Muscle of leg (tissue), 11 donors: Measurements from ENCODE around the gene C1QL4. TPM values are rescaled to one million over a fixed set of nuclear protein-coding genes. Genes with fewer than 3 reads are reported as not detected.
"Not testable (repeated sequence)": the region's sequence is repeated elsewhere in the genome, so short reads cannot be mapped to it uniquely, and the experiment has no call there.

Source experiments
- DNase-seq: peaks from one replicate; pipeline ENCODE4 v3.0.0; 2013
- H3K27ac ChIP-seq: one replicate; pipeline ENCODE4 v1.5.1; 2013; ENCODE audit warnings: mild to moderate bottlenecking, low read length, control low read depth
- H3K27me3 ChIP-seq: one replicate; pipeline ENCODE4 v1.6.1; 2013; ENCODE audit warnings: low read length; ENCODE audit not compliant: control insufficient read depth, insufficient read depth
- H3K36me3 ChIP-seq: one replicate; pipeline ENCODE4 v1.6.1; 2013; ENCODE audit warnings: low read length; ENCODE audit not compliant: control insufficient read depth, insufficient read depth
- H3K4me1 ChIP-seq: one replicate; pipeline ENCODE4 v1.6.1; 2013; ENCODE audit warnings: low read length; ENCODE audit not compliant: control insufficient read depth, insufficient read depth
- H3K4me3 ChIP-seq: one replicate; pipeline ENCODE4 v1.5.1; 2013; ENCODE audit warnings: low read length, control low read depth
- H3K9me3 ChIP-seq: replicated peaks from 2 replicates; pipeline ENCODE4 v1.6.1; 2013; ENCODE audit warnings: low read depth, low read length; ENCODE audit not compliant: control insufficient read depth
- WGBS: methylation state at CpG from one replicate; pipeline ENCODE4 v1.1.5; 2013; ENCODE audit warnings: missing lambda C conversion rate; ENCODE audit not compliant: insufficient coverage; 5-methylcytosine and 5-hydroxymethylcytosine counted together
- polyA plus RNA-seq, 8 donors: library from polyadenylated mRNA; unstranded; fragments of 120-200 nt; gene quantifications; one replicate each; pipeline versions ENCODE4 v1.2.1 to v1.2.3, GENCODE V29; 2013; ENCODE audit warnings: inconsistent platforms in 1 of 8, low replicate concordance in 1 of 8; ENCODE audit not compliant: insufficient read length in 8 of 8, insufficient read depth in 1 of 8
- total RNA-seq: library from RNA; stranded (reverse); fragments of 120-200 nt; gene quantifications from one replicate; pipeline ENCODE4 v1.2.4, GENCODE V29; 2013

Gene C1QL4
- total and polyA plus RNA-seq, 9 donors = 0.05 to 0.27 (median 0.12) TPM; not detected in 2

DNA sequence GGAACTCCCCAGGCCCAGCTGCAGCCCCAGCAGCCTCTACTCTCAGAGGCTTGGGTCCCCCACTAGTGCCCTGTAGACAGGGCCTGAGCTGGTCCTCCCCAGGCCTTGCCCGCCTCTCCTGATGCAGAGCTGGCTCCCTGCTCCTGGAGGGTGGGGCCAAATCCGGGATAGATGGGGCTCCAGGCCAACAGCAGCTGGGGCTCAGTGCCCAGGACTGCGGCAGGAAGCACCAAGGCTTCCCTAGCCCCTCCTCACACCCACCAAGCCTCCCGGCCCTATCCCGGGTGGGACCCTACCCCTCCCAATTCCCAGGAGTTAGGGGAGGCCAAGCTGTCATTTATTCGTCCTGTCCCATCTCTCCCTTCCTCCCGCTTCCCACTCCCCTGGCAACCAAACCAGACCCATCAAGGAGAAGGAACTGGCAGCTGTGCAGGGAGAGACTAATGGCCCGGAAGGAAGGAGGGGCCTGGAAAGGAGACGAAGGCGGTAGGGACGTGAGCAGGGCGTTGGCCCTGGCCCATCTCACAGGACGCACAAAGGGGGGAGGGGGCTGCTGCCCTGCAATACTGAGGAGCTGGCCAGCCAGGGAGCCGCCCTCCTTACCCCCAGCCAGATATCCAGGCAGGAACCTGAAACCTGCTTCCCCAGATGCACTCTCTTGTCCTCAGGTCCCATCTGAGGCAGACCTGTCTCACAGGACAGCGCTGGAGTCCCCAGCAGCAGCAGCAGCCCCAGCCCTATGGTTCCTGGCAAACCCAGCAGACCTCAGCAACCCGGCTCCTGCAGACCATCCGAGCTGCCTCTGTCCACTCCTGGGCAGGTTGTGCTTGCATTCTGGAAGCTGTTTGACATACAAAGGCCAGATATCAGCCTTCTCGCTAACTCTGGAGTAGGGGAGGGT lies 43.7 kb downstream of the C1QL4 start:
- Histone ChIP-seq H3K4me1 (peaks cover 44% of the 10 kb centered on the region), H3K27me3 (peaks cover 53% of the 10 kb centered on the region), H3K9me3 (no peaks in the 10 kb centered on the region), H3K4me3 (peak overlapping the region; percentile 5), H3K36me3 (no peaks in the 10 kb centered on the region), H3K27ac (peak overlapping the region; percentile 35)
- WGBS = 10% methylated on average over 11 of the region's 18 CpGs
- DNase-seq = peak; percentile 72

DNA sequence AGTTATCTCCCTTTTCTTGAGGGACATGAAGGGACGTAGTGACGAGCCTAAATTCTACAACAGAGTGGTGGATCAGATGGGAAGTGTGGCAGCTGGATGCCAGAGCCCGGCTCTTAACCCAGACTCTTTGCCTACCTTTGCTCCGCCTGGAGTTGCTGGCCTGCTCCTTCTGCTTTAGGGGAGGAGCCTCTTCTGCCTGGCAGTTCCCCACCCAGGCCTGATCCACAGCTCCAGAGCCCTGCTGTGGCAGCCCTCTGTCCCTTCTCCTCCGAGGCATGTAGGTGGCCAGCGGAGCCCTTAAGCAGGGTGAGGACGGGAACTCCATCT lies 44.3 kb downstream of the C1QL4 start:
- Histone ChIP-seq H3K4me3 (peak overlapping the region; percentile 5), H3K9me3 (no peaks in the 10 kb centered on the region), H3K4me1 (peaks cover 42% of the 10 kb centered on the region), H3K36me3 (no peaks in the 10 kb centered on the region), H3K27ac (peak overlapping the region; percentile 35), H3K27me3 (peaks cover 51% of the 10 kb centered on the region)
- no peak for DNase-seq
- WGBS = 36% methylated on average over 4 of the region's 7 CpGs

DNA sequence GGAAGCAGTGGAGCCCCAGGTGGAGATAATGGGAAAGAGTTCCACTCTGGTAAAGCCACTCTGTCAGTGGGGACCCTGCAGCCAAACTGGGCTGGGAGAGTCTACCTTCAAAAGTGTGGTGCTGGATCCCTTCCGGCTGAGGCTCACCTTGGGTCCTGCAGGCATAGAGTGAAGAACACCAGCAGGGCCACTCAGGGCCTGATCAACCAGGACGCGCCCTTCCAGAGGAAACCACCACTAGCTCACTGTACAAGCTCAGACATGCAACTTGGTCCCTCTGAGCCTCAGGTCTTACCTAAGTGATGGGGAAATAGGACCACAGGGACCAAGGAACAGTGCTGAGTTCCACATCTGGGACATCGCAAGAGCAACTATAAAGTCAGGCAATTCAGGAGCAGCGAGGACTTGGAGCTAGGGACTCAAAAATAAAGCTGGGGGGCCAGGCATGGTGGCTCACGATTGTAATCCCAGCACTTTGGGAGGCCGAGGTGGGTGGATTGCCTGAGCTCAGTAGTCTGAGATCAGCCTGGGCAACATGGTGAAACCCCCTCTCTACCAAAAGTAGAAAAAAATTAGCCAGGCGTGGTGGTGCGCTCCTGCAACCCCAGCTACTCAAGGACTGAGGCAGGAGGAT lies 47.9 kb downstream of the C1QL4 start:
- DNase-seq = no peak
- Histone ChIP-seq H3K36me3 (no peaks in the 10 kb centered on the region), H3K27ac (no peak overlapping the region), H3K27me3 (peaks cover 17% of the 10 kb centered on the region), H3K9me3 (no peaks in the 10 kb centered on the region), H3K4me3 (no peak overlapping the region), H3K4me1 (peaks cover 15% of the 10 kb centered on the region)
- 75% methylated on average over 5 of the region's 9 CpGs for WGBS

DNA sequence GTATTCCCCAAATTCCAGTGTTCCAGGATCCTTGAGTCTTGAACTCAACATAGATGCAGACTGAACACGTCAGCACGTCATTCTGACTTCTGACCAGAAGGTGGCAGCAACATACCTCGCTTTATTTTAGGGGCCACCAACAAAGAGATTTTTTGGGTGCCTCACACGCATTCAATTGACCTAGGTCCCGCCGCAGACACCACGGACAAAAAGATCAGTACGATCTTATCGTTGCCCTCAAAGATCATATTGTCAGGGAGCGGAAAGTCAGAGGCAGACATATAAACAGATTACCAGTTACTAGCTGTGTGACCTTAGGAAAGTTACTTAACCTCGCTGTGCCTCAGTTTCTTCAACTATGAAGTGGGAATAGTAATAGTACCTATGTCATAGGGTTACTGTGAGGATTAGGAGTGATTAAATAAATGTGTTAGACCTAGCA lies 48.6 kb downstream of the C1QL4 start:
- Histone ChIP-seq H3K27me3 (peaks cover 13% of the 10 kb centered on the region), H3K27ac (no peak overlapping the region), H3K36me3 (no peaks in the 10 kb centered on the region), H3K9me3 (no peaks in the 10 kb centered on the region), H3K4me1 (peaks cover 12% of the 10 kb centered on the region), H3K4me3 (no peak overlapping the region)
- 14% methylated on average over 5 of the region's 11 CpGs for WGBS
- peak; percentile 64 for DNase-seq

DNA sequence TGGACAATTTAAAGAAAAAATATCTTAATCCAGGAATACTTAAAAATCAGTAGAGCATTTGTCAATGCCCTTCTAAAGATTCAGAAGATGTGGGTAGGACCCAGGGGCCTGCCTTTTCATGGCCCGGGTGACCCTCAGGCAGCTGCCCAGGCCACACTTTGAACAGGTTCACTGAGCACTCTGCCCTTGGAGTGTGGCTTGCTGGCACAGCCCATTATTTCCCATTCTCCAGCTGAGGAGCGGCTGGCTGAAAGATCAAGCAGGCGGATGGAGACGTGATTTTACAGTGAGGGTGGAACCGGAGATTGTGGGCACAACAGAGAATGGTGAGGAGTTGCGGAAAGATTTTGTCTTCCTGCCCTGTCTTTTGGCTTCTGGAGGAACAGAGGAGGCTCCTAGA lies 49.1 kb downstream of the C1QL4 start:
- peaks cover 7% of the 10 kb centered on the region for H3K4me1 ChIP-seq
- peaks cover 7% of the 10 kb centered on the region for H3K27me3 ChIP-seq
- WGBS = 56% methylated on average over 1 of the region's 6 CpGs

DNA sequence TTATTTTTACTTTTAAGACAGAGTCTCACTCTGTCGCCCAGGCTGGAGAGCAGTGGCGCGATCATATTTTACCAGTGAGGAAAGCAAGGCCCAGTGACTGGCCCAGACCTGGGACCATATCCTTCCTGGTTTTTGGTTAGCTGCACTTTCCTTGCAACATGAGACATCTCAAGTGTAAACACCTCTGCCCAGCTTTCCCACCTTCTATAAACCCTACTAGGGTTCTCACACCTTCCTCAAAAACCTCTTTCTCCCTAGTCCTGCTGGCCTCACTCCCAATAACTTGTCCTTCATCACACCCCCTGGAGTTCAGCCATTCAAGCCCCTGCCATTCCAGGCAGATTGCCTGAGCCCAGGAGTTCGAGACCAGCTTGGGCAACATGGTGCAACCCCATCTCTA lies 52.3 kb downstream of the C1QL4 start:
- no peaks in the 10 kb centered on the region for H3K9me3 ChIP-seq
- peaks cover 3% of the 10 kb centered on the region for H3K4me1 ChIP-seq
- H3K27ac ChIP-seq = no peak overlapping the region
- WGBS = 87% methylated on average over 3 of the region's 4 CpGs
- no peaks in the 10 kb centered on the region for H3K36me3 ChIP-seq
- DNase-seq = no peak
- H3K4me3 ChIP-seq = no peak overlapping the region
- H3K27me3 ChIP-seq = peaks cover 7% of the 10 kb centered on the region

More for the DNA sequence above, 49.1 kb downstream of the C1QL4 start:
- Histone ChIP-seq H3K4me3 (no peak overlapping the region), H3K27ac (no peak overlapping the region), H3K36me3 (no peaks in the 10 kb centered on the region), H3K9me3 (no peaks in the 10 kb centered on the region)
- DNase-seq = no peak

DNA sequence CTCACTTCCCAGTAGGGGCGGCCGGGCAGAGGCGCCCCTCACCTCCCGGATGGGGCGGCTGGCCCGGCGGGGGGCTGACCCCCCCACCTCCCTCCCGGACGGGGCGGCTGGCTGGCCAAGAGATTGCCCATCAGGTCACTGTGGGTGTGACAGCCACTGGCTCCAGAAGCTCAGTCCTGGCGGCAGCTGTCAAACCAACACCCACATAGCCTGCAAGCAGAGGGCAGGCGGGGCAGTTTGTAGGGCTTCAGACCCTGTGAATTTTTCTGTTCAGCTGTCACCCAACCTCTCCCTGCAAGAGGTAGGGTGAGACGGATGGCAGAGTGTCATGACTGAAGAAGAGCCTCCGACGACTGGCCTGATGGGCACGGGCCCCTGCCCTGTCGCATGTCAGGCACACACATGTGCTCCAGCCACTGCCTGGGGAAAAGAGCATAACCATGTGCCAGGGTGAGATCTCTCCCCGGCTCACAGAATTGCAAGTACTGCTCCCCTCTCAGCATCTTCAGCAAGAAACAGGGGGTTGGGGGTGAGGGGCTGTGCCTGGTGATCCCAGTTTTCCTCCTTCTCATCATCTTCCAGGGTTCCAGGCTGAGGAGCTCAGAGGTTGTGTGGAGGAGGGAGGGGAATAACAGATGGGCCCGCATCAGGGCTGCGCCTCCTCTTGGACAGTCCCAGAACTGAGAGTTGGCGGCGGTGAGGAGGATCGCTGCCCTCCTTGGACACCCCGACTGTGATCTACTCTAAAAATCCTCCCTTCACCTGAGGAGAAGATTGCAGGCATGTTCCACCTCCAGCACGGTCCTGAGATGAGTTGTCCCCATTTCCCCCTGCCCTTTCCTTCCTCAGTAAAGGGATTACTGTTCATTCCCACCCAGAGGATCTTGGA lies 53.2 kb downstream of the C1QL4 start:
- Histone ChIP-seq H3K27ac (peak overlapping the region; percentile 13), H3K36me3 (no peaks in the 10 kb centered on the region), H3K9me3 (no peaks in the 10 kb centered on the region), H3K4me3 (no peak overlapping the region), H3K27me3 (peaks cover 7% of the 10 kb centered on the region), H3K4me1 (peaks cover 3% of the 10 kb centered on the region)
- no peak for DNase-seq
- WGBS = 79% methylated on average over 8 of the region's 25 CpGs

DNA sequence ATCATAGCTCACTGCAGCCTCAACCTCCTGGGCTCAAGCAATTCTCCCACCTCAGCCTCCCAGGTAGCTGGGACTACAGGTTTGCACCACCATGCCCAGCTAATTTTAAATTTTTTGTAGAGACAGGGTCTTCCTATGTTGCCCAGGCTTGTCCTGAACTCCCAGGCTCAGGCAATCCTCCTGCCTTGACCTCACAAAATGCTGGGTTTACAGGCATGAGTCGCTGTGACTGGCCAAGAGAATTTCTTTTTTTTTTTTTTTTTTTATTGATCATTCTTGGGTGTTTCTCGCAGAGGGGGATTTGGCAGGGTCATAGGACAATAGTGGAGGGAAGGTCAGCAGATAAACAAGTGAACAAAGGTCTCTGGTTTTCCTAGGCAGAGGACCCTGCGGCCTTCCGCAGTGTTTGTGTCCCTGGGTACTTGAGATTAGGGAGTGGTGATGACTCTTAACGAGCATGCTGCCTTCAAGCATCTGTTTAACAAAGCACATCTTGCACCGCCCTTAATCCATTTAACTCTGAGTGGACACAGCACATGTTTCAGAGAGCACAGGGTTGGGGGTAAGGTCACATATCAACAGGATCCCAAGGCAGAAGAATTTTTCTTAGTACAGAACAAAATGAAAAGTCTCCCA lies 54.1 kb downstream of the C1QL4 start:
- DNase-seq, H3K9me3 ChIP-seq, H3K4me3 ChIP-seq, H3K27me3 ChIP-seq, H3K4me1 ChIP-seq, H3K27ac ChIP-seq, H3K36me3 ChIP-seq: not testable (repeated sequence)
- no CpG with 5 or more reads among the region's 6 CpGs for WGBS
